ENCODE results near the gene WBP1L.
A peak's percentile ranks its signal among the peaks of the same experiment; 100 is the strongest.
"Not testable (repeated sequence)": the region's sequence is repeated elsewhere in the genome, so short reads cannot be mapped to it uniquely, and the experiment has no call there.

WBP1L gene

GRCh38 chr10:102723989-102724388 lies 19.8 kb upstream of the WBP1L start:
- no peak for DNase-seq (ENCODE audit: low read depth)

DNA sequence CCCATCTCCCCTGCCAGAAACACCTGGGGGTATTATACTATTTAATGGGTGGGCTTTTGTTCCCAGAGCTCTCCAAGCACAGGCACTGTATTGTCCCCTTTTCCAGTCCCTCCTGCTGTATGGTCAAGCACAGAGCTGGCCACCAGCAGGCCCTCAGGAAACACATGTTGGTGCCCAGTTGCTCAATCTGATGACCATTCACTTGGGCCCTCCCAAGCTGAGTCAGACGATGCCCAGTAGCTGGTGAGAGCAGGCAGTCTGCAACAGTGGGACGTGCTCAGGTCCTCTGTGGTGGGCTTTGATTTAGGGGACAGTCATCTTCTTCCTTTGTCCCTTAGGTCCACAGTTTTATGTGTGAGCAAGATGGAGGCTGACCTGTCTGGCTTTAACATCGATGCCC lies 17.5 kb upstream of the WBP1L start:
- DNase-seq (ENCODE audit: low read depth) = no peak

DNA sequence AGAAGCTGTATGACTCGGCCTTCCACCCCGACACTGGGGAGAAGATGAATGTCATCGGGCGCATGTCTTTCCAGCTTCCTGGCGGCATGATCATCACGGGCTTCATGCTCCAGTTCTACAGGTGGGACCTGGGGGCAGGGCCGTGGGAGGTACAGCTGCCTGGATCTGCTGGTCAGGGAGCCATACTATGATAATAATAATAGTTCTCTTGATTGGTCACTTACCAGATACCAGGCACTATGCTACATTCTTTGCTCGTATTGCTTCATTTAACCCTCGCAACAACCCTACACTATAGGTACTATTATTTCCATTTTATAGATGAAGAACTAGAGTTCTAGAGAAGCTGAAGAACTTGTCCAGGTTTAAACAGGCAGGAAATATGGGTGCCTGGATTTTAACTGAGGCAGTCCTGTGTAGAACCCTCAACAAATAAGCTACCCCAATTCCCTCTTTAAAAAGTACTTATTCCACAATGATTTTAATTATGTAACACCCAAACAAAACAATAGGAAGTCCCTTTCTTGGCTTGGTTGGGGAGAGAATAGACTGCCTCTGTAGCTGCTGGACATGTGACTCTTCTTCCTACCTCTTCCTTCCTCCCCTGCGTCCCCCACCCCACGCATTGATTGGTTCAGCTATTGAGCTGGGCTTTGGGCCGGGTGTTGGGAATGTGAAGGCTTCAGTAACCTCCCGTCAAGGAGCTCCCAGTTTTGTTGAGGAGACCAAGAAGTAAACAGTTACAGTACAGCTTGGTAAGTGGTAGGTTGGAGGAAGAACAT lies 16.5 kb upstream of the WBP1L start:
- DNase-seq (ENCODE audit: low read depth) = no peak

- peak; percentile 90 for DNase-seq (ENCODE audit: low read depth)
These were observed 14.4 kb upstream of the WBP1L start for GRCh38 chr10:102729029-102730026.

GRCh38 chr10:102731222-102731800 lies 12.4 kb upstream of the WBP1L start:
- DNase-seq (ENCODE audit: low read depth) = no peak

DNA sequence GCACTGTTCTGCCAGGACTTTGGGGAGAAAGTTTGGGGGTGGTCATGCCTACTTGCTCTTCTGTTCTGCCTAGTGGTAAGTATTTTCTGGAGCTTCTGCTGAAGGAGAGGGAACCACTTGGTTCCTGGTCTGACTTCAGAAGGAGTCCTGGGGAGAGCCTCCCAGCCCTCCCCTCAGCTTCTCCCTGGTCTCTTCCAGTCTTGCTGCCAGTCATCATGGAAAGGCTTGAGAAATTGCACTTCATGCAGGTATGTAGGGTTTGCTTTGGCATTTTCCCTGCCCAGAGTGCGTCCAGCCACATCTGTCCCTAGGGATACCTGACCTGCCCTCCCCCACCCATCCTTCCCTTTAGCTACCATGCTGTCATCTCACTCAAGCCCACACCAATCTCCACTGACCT lies 11.1 kb upstream of the WBP1L start:
- no peak for DNase-seq (ENCODE audit: low read depth)

- no peak for DNase-seq (ENCODE audit: low read depth)
These were observed 8.6 kb upstream of the WBP1L start for GRCh38 chr10:102735065-102735562.

DNA sequence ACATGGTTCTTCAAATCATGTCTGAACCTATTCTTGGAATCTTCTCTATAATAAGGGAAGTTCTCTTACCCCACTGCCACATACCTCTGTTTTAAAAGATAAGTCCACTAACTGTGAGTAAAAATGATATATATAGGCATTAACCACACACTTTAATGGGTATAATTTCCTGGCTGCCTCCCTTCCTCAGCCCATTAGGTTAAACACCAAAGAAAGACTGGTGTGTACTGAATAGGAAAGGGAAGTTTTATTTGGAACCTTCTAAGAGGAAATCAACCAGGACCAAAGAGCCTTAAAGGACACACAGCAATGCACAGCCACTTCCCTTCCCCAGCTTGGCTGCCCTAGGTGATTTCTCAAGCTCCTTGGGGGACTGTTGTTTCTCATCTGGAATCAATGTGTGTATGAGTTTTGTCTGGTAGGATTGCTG lies 5.0 kb upstream of the WBP1L start:
- no peak for DNase-seq (ENCODE audit: low read depth)

DNA sequence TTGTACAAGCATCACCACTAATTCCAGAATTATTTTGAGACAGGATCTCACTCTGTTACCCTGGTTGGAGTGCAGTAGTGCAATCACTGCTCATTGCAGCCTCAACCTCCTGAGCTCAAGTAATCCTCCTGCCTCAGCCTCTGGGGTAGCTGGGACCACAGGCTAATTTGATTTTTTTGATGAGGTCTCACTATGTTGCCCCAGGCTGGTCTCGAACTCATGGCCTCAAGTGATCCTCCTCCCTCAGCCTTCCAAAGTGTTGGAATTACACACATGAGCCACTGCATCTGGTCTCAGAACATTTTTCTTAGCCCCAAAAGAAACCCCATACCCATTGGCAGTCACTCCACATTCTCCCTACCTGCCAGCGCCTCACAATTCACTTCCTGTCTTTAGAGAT lies 3.5 kb upstream of the WBP1L start:
- no peak for DNase-seq (ENCODE audit: low read depth)

GRCh38 chr10:102741726-102742237 lies 2.0 kb upstream of the WBP1L start:
- no peak for DNase-seq (ENCODE audit: low read depth)

- not testable (repeated sequence) for DNase-seq (ENCODE audit: low read depth)
These were observed 1.4 kb upstream of the WBP1L start for GRCh38 chr10:102742313-102742712.

- no peak for DNase-seq (ENCODE audit: low read depth)
These were observed 615 bp upstream of the WBP1L start for GRCh38 chr10:102743078-102743587.

DNA sequence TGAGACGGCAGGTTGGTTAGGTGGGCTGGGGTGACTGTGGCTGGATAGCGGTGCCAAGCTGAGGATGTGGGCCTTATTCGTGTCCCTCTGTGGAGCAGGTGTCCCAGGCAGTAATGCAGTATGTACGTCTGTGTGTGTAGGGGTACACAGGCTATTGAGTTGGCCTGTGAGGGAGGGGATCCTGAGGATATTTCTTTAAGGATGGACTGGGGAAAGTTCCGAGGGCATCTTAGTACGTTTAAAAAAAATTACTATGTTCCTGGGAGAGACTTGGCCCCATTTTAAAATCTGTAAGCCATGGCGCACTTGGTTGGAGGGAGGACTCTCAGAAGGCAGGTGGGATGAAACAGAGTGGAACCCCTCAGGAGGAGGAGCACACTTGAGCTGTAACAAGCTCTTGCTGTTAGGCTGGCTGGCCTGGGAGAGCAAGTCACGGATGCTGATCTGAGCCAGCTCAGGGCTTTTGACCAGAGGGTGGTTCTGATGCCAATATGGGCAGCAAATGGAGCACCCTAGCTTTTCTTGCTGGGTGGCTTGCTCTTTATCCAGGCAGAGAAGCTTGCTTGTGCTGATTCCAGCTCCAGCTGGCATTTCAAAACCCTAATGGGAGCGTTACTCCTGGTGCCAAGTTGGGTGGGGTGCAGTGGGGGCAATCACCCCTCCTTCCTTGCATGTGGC lies 765 bp downstream of the WBP1L start:
- no peak for DNase-seq (ENCODE audit: low read depth)

DNA sequence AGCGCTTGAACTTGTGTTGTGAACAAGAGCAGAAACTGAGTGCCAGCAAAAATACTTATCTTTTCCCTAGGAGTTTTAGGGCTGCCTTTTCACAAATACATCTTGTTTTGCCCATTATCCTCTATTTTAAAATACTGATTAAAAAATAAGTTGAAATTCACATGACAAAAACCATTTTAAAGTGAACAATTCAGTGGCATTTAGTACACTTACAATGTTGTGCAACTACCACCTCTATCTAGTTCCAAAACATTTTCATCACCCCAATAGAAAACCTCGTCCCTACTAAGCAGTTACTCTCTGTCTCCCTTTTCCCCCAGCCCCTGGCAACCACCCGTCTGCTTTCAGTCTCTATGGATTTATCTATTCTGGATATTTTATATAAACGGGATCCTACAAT lies 1.4 kb downstream of the WBP1L start:
- DNase-seq (ENCODE audit: low read depth) = no peak

- no peak for DNase-seq (ENCODE audit: low read depth)
These were observed 8.7 kb downstream of the WBP1L start for GRCh38 chr10:102752266-102752930.

DNA sequence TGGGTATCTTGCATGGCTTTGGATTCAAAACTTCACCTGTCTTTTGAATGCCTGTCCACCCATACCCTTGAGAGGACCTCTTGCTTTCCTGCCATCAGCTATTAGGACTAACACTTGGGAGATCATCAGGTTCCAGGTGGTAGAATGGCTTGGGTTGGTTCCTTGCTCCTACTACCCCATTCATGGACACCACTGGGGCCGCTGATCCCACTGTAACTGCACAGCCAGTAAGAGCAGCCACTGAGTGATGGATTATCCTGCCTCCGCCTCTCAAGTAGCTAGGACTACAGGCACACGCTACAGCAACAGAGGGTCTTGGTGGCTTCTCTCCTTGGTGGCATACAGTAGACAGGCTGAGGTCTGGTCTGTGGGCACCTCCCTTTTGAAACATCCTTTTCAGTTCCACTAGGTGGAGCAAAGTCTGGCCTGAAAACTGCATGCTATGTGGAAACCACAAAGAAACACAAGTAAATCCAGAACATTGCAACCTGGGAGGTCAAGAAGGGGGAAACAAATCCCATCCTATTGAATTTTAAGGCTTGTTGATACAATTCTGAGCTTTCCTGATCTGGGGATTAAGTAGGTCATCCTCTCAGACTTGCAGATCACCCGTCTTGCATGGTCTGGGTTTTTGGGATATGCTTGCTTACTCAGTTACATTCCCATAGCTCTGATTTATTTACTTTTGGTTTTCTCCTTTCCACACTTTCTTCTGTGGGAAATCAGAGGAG lies 9.4 kb downstream of the WBP1L start:
- DNase-seq (ENCODE audit: low read depth) = no peak

DNA sequence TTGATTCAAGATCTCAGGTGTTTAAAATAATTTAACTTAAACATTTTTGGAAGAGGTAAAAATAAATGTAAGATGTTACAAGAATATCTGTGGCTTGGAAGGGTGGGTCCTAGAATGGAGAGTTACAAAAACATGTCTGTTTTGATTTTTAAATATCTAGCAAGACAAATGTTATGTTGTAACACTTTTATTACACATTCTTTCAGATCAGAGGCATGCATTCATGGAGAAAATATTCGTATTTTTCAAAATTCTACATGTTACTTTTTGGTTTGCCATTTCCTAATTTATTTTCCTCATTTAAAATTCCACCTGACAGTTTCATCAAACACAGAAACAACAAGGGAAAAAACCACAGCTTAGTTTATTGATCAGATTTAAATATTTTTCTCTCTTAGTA lies 10.0 kb downstream of the WBP1L start:
- no peak for DNase-seq (ENCODE audit: low read depth)

DNA sequence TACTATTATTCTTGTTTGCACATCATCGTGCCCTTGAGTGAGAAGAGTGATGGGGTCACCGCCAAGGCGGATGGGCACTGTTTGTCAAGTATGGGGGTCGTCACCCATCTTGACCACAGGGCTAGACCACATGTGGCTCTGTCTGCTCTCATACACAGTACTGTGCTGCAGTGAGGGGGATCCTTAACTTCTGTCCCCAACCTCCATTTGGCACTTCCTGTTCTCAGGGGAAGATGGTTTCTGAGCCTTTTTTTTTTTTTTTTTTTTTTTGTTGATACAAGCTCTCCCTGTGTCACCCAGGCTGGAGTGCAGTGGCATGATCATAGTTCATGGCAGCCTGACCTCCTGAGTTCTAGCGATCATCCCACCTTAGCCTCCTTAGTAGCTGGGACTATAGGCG lies 13.6 kb downstream of the WBP1L start:
- no peak for DNase-seq (ENCODE audit: low read depth)

DNA sequence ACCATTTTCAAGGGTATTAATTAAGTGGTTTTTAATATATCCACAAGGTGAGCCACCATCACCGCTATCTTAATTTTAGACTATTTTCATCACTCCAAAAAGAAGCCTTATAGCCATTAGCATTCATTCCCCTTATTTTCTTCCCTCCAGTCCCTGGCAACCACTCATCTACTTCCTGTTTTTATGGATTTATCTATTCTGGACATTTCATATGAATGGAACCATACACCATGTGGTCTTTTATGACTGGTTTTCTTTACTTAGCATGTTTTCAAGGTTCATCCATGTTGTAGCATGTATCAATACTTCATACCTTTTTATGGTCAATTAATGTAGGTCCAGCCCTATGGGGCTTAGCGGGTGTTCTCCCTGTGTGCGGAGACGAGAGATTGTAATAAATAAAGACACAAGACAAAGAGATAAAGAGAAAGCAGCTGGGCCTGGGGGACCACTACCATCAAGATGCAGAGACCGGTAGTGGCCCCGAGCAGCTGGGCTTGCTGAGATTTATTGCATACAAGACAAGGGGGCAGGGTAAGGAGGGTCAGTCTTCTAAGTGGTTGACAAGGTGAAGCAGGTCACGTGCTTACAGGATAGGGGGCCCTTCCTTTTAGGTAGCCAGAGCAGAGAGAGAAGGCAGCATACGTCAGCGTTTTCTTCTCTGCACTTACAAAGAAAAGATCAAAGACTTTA lies 14.6 kb downstream of the WBP1L start:
- no peak for DNase-seq (ENCODE audit: low read depth)

- DNase-seq (ENCODE audit: low read depth) = not testable (repeated sequence)
These were observed 15.2 kb downstream of the WBP1L start for GRCh38 chr10:102758933-102759262.

Measured in CMK (cell line).